Measurements from ENCODE around the gene RCBTB1.

The RCBTB1 gene

GRCh38 chr13:49553888-49554287 is 31.5 kb downstream of the RCBTB1 start:
- DNase-seq = no peak

GRCh38 chr13:49550942-49551644 is 34.3 kb downstream of the RCBTB1 start:
- DNase-seq = no peak

DNA sequence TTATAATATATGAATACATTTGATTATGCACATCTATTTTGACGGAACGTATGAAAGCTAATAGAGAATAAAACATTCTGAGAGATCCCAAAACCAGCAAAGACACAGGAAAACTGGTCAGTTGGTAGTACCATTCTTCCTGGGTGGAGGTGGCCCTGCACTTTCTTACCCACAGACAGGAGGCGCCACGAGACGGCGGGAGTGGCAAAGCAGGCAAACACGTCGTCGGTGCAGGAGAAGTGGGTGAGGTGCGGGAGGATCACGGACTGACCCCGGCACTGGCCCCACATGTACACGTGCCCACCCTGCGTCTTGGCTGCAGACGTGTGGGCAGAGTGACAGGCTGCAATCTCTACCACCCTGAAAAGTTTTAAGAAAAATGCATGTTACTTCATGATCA is 36.1 kb downstream of the RCBTB1 start:
- no peak for DNase-seq

DNA sequence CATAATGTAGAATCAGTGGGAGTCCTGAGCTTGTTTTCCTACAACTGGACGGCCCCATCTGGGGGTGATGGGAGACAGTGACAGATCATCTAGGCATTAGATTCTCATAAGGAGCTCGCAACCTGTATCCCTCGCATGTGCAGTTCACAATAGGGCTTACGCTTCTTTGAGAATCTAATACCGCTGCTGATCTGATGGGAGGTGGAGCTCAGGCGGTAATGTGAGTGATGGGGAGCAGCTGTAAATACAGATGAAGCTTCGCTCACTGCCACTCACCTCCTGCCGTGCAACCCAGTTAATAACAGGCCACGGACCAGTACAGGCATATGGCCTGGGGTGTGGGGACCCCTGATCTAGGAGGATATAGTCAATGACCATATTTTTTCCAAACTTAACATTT is 38.8 kb downstream of the RCBTB1 start:
- DNase-seq = no peak

DNA sequence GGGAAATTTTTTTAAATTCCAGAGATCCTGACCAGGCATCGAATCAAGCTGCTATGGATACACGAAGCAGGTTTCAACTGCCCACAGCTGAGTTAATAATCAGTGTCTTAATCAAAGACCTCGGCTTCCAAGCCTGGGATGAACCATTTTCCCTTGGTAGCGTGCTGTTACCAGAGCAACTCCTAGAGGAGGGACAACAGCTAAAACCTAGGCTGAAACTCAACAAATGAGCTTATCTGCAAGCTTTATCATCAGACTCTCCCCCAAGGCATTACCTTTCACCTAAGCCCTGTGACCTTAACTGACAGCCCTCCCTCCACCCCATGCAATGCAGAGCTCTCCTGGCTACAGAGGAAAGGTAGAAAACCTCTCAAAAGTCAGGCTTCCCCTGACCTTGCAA is 39.7 kb downstream of the RCBTB1 start:
- DNase-seq = no peak

- no peak for DNase-seq
Observed at GRCh38 chr13:49543656-49544055, 41.7 kb downstream of the RCBTB1 start.

DNA sequence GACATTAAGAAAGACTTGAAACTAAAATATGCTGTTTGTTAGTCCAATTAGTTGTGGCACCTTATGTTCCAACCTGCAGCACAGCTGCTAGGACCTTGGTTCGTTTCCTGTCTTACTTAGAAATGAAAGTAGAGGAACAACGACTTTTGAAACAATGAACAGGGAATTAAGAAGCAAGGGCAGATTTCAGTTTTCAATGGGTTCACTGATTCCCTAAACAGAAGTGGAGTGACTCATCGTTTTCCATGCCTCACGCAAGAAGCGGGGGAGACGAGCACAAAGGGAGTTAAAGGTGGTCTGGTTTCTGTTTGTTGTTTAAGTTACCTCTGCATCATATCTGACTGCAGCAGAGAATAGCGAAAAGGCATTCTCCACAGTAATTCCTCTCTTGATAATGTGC is 44.8 kb downstream of the RCBTB1 start:
- DNase-seq = no peak

DNA sequence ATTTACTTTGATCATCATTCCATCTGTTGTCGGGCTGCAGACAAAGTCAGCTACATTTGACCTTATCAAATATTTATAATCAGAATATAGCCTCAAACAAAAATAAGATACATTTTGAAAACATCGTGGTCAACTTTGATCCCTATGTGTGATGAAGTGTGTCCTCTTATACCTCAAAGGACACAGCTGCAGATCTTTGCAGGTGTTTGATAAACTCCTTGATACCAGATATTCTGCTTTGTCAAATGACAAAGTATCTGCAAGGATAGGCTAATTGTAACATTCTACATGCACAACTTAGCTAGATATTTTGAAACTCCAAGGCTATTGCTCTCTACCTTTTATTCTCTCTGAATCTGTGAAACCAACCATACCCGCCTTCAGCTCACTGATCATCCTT is 45.6 kb downstream of the RCBTB1 start:
- no peak for DNase-seq

DNA sequence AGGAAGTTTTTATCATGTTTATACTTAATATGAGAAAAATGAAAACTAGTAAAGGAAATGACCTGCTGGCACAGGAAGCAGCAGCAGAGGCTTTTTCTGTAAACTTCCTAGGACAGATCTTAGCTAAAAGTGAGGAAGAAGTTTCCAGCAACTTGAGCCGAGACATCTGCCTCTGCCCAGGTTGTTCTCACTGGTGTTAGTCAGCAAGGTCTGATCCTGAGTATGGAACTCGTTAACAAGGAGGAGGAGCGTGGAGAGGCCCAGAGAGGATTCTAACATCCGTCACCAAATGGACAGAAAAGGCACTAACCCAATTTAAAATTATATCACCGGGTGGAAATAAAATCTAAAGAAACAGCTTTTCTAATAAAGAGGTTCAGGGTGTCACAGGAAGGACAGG is 46.0 kb downstream of the RCBTB1 start:
- no peak for DNase-seq

- DNase-seq = no peak
Observed at GRCh38 chr13:49538404-49538803, 47.0 kb downstream of the RCBTB1 start.

DNA sequence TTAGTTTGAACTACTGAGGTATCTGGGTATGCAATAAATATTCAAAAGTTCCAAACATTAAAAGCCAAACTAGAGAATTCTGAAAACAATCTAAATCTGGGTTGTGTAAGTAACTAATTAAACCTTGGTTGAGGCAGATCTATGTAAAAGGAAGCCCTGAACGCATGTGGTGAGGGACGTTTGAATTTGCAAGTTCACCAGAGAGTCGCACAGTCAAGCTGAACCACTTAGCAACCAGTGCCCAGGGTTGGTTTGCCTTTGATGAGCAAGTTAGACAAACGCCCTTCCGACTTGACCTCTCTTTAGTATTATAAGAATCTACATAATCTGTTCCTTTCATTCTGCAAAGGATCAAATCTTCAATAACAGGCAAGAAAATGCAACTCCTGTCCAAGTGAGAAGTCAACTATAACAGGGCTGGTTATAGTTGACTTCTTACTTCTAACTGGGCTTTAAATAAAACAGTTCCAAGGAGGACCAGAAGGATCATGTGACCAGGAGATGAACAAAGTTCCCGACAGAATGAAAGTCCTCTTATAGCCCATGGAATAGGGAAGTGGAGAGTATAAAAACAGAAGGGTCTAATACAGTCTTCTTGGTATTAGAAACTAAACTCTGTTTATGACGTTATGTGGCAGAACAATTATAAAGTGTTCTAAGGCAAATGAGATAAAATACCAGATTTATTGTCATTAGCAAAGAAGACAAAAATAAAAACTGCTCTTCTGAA is 49.0 kb downstream of the RCBTB1 start:
- DNase-seq = no peak

DNA sequence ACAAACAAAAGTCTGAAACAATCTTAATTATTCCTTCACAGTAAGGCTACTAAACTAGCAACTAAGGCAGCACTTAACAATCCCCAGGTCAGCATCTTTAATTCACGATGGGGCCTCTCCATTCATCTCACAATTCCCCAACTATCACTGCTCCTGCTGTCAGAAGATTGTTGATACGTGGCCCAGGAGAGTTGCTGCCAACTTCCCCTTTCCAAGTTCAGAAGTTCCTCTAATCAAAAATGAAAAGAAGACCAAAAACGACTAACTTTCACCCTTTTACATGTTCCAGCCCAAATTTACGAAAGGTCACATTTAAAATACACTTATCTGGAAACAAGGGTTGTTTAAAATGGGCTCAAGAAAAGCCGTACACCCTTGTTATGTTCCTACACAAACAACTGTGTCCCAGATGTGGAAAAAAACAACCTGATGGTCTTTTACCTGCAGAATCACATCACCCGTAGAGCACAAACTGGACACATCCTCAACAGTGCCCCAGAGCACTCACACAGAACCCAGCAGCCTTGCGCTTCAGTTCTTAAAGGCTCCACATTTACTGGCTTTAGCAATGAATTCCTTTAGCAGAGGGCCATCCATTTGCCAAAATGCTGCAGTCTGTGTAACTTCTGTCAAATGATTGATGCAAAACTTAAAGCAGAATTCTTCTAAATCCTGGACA is 51.6 kb downstream of the RCBTB1 start:
- no peak for DNase-seq

DNA sequence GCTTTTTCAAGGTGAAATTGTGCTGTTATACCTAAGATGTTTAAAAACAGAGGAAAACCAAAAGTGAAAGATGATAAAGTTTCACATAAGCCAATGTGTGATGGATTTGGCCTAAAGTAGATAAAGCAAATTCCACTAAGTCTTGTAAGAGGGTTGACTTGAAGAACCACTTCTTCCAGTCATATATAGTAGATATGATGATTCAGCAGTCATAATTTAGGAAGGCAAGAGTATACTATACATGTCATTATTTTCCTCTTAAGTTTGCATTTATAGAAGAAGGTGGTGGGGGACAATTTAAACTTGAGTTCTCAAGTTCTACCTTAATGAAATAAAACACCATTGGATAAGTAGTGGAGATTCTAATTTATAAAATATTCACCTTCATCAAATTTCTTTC is 52.3 kb downstream of the RCBTB1 start:
- DNase-seq = no peak

DNA sequence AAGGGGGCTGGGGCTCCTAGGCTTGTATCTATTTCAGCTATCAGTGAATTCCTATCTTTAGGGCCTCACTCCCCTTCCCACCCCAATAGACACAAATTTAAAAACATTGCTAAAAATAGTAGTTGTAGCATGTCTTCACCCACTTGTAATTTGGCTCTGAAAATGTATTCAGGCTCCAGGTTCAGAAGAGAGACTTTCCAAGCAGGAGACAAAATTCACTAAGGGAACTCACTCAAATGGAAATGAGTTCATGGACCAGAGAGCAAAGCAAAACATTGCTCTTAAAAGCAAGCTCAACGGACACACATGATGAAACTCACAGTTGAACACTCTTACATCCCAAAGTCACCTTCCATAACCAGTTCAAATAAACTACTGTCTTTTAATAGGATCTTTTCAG is 52.8 kb downstream of the RCBTB1 start:
- DNase-seq = no peak

DNA sequence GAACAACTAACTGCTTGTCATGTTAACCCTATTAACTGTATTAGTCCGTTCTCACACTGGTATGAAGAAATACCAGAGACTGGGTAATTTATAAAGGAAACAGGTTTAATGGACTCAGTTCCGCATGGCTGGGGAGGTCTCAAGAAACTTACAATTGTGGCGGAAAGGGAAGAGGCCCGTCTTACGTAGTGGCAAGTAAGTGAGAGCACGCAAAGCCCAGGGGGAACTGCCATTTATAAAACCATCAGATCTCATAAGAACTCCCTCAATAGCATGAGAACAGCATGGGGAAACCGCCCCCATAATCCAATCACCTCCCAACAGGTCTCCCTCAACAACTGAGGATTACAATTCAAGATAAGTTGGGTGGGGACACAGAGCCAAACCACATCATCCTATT is 54.9 kb downstream of the RCBTB1 start:
- DNase-seq = no peak

DNA sequence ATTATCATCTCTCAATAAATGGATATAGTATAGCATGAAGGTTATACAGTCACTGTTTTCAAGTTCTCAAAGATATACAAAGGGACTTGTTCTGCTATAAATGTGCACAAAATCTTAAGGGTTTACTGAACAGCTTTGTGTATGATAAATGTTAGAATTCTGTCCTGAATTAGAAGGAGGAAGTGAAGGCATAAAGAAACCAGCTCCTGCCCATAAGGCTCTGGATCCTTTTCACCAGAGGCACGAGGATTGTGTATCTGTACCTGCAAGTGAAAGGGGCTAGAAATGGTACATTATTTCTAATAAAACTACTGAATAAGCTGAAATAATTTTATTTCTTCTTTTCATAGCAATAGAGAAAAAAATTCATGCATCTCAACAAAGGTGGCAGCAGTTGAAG is 57.2 kb downstream of the RCBTB1 start:
- DNase-seq = no peak

GRCh38 chr13:49527123-49527522 is 58.2 kb downstream of the RCBTB1 start:
- no peak for DNase-seq

GRCh38 chr13:49524740-49525501 is 60.4 kb downstream of the RCBTB1 start:
- peak; percentile 12 for DNase-seq

GRCh38 chr13:49521224-49521623 is 64.1 kb downstream of the RCBTB1 start:
- no peak for DNase-seq

- no peak for DNase-seq
Observed at GRCh38 chr13:49517461-49517860, 67.9 kb downstream of the RCBTB1 start.

DNA sequence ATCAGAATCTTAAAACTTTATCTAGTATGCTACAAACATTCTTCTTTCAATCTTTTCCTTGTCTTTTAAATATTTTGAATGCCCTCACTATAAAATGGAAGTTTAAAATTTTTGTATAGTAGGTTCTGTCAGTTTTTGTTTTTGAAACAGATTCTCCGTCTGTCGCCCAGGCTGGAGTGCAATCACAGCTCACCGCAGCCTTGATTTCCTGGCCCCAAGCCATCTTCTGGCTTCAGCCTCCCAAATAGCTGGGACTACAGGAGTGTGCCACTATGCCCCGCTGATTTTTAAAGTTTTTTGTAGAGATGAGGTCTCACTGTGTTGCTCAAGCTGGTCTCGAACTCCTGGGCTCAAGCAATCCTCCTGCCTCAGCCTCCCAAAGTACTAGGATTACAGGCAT is 68.9 kb downstream of the RCBTB1 start:
- DNase-seq = no peak

DNA sequence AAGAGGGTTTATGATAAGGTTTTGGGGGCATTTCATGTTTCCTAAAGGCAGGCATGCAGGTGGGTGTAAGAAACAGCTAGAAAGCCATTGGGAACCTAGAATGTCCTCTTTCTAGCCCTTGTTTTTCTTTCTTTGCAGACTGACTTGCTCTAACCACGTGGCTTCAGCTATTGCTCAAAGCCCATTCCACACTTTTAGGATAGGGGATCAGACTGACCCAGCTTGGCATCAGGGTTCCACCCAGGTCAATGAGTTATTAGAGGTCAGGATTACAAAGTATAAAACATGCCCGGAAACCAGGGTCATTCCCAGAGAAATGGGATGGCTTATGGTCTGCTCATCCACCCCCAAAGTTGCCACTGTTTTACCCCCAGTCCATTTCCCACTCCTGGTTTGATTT is 72.8 kb downstream of the RCBTB1 start:
- no peak for DNase-seq

DNA sequence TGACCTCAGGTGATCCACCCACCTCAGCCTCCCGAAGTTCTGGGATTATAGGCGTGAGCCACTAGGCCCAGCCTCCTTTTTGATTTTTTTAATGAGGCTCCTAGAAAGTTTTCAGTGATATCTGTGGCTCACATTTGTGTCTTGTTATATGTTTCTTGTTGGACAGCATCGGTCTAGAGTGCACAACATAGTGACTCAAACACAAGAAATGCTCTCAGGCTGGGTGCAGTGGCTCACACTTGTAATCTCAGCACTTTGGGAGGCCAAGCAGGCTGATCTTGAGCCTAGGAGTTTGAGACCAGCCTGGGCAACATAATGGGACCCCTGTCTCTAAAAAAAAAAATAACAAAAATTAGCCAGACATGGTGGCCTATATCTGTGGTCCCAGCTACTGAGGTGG is 81.4 kb downstream of the RCBTB1 start:
- no peak for DNase-seq

DNA sequence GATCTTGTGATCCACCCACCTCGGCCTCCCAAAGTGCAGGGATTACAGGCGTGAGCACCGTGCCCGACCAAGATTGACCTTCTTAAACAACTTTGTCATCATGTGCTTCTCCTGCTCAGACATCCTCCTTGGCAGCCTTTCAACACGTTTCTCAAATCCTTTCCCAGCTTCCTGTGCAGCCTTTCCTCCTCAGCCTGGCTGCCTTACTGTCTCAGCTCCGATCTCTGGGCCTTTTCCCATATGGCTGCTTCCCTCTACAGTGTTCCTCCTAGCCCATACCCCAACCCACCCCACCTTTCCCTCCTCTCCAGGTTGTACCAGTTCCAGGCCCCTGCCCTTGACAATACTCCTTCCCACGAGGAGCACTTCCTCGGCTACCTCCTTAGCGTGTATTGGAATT is 82.4 kb downstream of the RCBTB1 start:
- no peak for DNase-seq

All from activated CD4-positive, alpha-beta T cell treated with anti-CD3 and anti-CD28 coated beads, Interleukin-2, amount 50 U/mL, for 16 hours (primary cell).